Heart left ventricle (tissue), 13 donors: ENCODE measurements around the gene CNIH3.

Source experiments
- CTCF ChIP-seq, 12 donors: fragments of 200-600 bp; sonication (generic) in 4 of 12; IDR thresholded peaks; one replicate each; pipeline versions ENCODE4 v1.5.0 to v1.8.0; 2018 to 2022; ENCODE audit warnings: antibody characterized with exemption in 12 of 12, mild to moderate bottlenecking in 5 of 12
- POLR2A ChIP-seq, 2 donors: fragments of 450-650 bp; IDR thresholded peaks; one replicate each; pipeline ENCODE4 v1.6.1; 2017; ENCODE audit warnings: antibody characterized with exemption in 2 of 2, mild to moderate bottlenecking in 2 of 2, moderate library complexity in 2 of 2
- donor health status: ischemic (EF 13 %, LVEDD 7.1; RV severe dilation, severe dysfunction).
- donor health status: DM: no; HTN: yes; CAD: no.
- donor health status: DM: no; HTN: no; CAD: no.
- donor health status: ischemic (EF 25% LVEDD 6.9; RV normal size, moderate dysfunction).
- donor health status: ischemic (EF 25% LVEDD 5.7; RV mildly dilated, moderate dysfunction).
- donor health status: ischemic (EF 35%, LVEDD 5.7; RV mildly dilated, moderate dysfunction).
- donor health status: nonischemic (EF 11% LVEDD 7.7; RV severe dilation, severe dysfunction).
- donor health status: DM: yes; HTN: yes; CAD: no.
- donor health status: PGD.
- donor health status: ischemic (EF 29% LVEDD 5.4; RV normal size, mild dysfunction).
- donor health status: nonischemic (EF 23%, LVEDD 6.1; RV moderate dilation, normal function).

GRCh38 chr1:224747578-224747977, 131.5 kb downstream of the CNIH3 start:
- TF ChIP-seq CTCF (IDR thresholded peaks at IDR 0.05) (no peak), POLR2A (IDR thresholded peaks at IDR 0.05) (no peak)
